ENCODE data around the gene INSYN1.

GRCh38 chr15:73686781-73687256, 66.3 kb downstream of the INSYN1 start:
- no peak for TF ChIP-seq CTCF (IDR thresholded peaks at IDR 0.05)
- TF ChIP-seq EP300 (IDR thresholded peaks at IDR 0.05): no peak

Data from stomach (tissue), 4 donors.